ENCODE results near the gene HCCS. TPM values are rescaled to one million over a fixed set of nuclear protein-coding genes. Genes with fewer than 3 reads are reported as not detected.
"Not testable (repeated sequence)": the region's sequence is repeated elsewhere in the genome, so short reads cannot be mapped to it uniquely, and the experiment has no call there.

Gene HCCS
- polyA plus RNA-seq, 1 experiment = 32.3 TPM

- Histone ChIP-seq H3K27me3 (ENCODE audit: control insufficient read depth, insufficient read depth, low read length) (no peaks in the 10 kb centered on the region), H3K4me3 (ENCODE audit: low read depth, low read length) (no peak overlapping the region), H3K27ac (ENCODE audit: low read depth, low read length) (no peak overlapping the region), H3K9me3 (ENCODE audit: control insufficient read depth, insufficient read depth, low read length) (no peaks in the 10 kb centered on the region)
- TF ChIP-seq CTCF (IDR thresholded peaks at IDR 0.05; ENCODE audit: low read depth, low read length) = no peak
- ChIA-PET CTCF (no interaction called here), POLR2A (no interaction called here)
- no peak for DNase-seq (ENCODE audit: low read depth, low spot score)
Measured at GRCh38 chrX:11119313-11119943, 8.3 kb downstream of the HCCS start.

GRCh38 chrX:11123087-11123486, 12.0 kb downstream of the HCCS start:
- DNase-seq (ENCODE audit: low read depth, low spot score); CTCF ChIA-PET; H3K27ac ChIP-seq (ENCODE audit: low read depth, low read length); POLR2A ChIA-PET; H3K4me3 ChIP-seq (ENCODE audit: low read depth, low read length); H3K9me3 ChIP-seq (ENCODE audit: control insufficient read depth, insufficient read depth, low read length); H3K27me3 ChIP-seq (ENCODE audit: control insufficient read depth, insufficient read depth, low read length): not testable (repeated sequence)

GRCh38 chrX:11124112-11124511, 13.0 kb downstream of the HCCS start:
- Histone ChIP-seq H3K9me3 (ENCODE audit: control insufficient read depth, insufficient read depth, low read length) (no peaks in the 10 kb centered on the region), H3K4me3 (ENCODE audit: low read depth, low read length) (no peak overlapping the region), H3K27me3 (ENCODE audit: control insufficient read depth, insufficient read depth, low read length) (no peaks in the 10 kb centered on the region), H3K27ac (ENCODE audit: low read depth, low read length) (no peak overlapping the region)
- ChIA-PET CTCF (interaction anchor here (0.7 kb wide), 1 partner anchor 12 kb away, joined by 3 read pairs; no protein-coding TSS in a partner anchor), POLR2A (no interaction called here)
- DNase-seq (ENCODE audit: low read depth, low spot score) = no peak
- TF ChIP-seq CTCF (IDR thresholded peaks at IDR 0.05; ENCODE audit: low read depth, low read length) = no peak

GRCh38 chrX:11125060-11125459, 13.9 kb downstream of the HCCS start:
- DNase-seq (ENCODE audit: low read depth, low spot score) = no peak
- CTCF ChIA-PET = interaction anchor here (1.4 kb wide), 1 partner anchor 13 kb away, joined by 4 read pairs; no protein-coding TSS in a partner anchor
- TF ChIP-seq CTCF (IDR thresholded peaks at IDR 0.05; ENCODE audit: low read depth, low read length) = no peak

GRCh38 chrX:11129534-11130105, 18.5 kb downstream of the HCCS start:
- no peak for TF ChIP-seq CTCF (IDR thresholded peaks at IDR 0.05; ENCODE audit: low read depth, low read length)
- Histone ChIP-seq H3K9me3 (ENCODE audit: control insufficient read depth, insufficient read depth, low read length) (no peaks in the 10 kb centered on the region), H3K27ac (ENCODE audit: low read depth, low read length) (no peak overlapping the region), H3K27me3 (ENCODE audit: control insufficient read depth, insufficient read depth, low read length) (no peaks in the 10 kb centered on the region), H3K4me3 (ENCODE audit: low read depth, low read length) (no peak overlapping the region)
- CTCF ChIA-PET = interaction anchor here (0.8 to 1.3 kb wide), 2 partner anchors 8 to 408 kb away, joined by 3 read pairs; no protein-coding TSS in a partner anchor
- POLR2A ChIA-PET = no interaction called here
- no peak for DNase-seq (ENCODE audit: low read depth, low spot score)

More at GRCh38 chrX:11125060-11125459, 13.9 kb downstream of the HCCS start:
- H3K27ac ChIP-seq (ENCODE audit: low read depth, low read length) = no peak overlapping the region
- POLR2A ChIA-PET = no interaction called here
- no peaks in the 10 kb centered on the region for H3K9me3 ChIP-seq (ENCODE audit: control insufficient read depth, insufficient read depth, low read length)
- no peak overlapping the region for H3K4me3 ChIP-seq (ENCODE audit: low read depth, low read length)
- no peaks in the 10 kb centered on the region for H3K27me3 ChIP-seq (ENCODE audit: control insufficient read depth, insufficient read depth, low read length)
